ENCODE measurements around the gene HMGXB4. TPM values are rescaled to one million over a fixed set of nuclear protein-coding genes. Genes with fewer than 3 reads are reported as not detected.

HMGXB4 gene
- total RNA-seq, 4 donors from 2014 or later, result 12.4 to 19.9 (median 17.0) TPM

DNA sequence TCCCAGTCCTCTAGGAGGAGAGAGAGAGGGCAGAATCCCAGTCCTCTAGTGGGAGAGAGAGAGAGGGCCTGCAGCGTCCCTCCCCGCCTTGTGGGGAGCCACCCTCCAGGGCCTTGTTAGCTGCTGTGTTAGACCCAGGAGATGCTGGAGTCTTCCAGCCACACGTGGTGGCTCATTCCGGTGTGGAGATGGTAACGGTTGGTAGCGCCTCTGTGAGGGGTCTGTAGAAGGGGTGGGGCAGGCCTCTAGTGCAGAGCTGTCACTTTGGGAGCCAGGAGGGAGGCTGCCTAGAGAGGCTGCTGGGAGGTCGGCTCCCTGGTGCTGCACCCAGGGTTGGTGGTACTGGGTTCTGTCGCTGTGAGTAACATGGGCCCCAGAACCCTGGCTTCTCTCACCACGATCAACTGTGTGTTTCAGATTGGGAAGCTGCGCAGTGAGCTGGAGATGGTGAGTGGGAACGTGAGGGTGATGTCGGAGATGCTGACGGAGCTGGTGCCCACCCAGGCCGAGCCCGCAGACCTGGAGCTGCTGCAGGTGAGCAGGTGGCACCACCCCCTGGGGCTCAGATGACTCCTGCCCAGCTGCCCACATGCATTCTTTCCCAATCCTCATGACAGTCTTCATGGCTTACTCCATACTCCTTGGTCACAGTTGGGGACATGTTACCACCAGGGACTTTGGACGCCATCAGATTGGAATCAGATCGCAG, 69.7 kb downstream of the HMGXB4 start:
- 95% methylated on average over 16 of the region's 17 CpGs for WGBS
- intact Hi-C loops (cut with DNase I), result no loop called here

DNA sequence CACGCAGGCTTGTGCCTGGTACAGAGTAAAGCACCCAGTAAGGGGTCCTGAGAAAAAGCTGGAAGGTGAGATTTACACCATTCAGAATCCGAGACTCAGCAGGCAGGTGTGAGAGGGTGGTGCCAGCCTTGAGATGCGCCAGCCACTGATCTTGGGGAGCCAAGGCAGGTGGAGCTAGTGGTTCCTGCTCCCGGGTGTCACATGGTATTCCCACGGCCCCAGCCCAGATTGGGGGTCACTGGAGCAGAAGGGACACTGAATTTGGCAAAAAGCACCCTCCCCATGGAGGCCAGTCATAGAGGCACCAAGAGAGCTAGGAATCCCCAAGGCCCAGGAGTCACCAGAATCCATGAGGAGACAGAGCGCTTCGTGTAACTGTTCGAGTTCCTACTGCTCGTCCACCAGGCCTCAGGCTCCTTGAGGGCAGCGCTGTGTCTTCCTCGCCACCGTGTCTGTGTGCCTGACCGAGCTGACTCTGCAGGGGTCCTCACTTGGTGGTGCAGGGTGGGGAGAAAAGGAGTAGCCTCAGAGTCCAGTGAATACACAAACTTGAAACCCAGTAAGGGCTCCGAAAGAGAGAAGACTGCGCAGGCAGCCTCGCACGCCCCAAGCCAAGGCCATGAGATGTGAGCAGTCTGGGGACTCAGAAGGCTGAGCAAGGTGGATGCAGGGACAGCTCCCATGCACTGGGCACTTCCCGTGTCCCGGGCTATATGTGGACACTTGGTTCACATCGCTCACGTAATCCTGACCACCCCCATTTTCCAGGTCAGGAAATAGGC, 70.6 kb downstream of the HMGXB4 start:
- DNase-seq (ENCODE audit: extremely low spot score), result no peak
- Histone ChIP-seq H3K4me1 (peaks cover 11 to 21% (median 11%) of the 10 kb centered on the region in 4 donors), H3K36me3 (peaks cover 63 to 100% (median 92%) of the 10 kb centered on the region in 4 donors), H3K27ac (replicated peaks in 1 of 4) (no peak overlapping the region), H3K4me3 (no peak overlapping the region), H3K27me3 (no peaks in the 10 kb centered on the region), H3K9me3 (no peaks in the 10 kb centered on the region)
- 89% methylated on average over 21 of the region's 21 CpGs for WGBS
- TF ChIP-seq EP300 (IDR thresholded peaks at IDR 0.05), result no peak
- no peak for TF ChIP-seq POLR2AphosphoS5 (IDR thresholded peaks at IDR 0.05)
- no peak for TF ChIP-seq POLR2A (IDR thresholded peaks at IDR 0.05; ENCODE audit: low read depth)
- no peak for TF ChIP-seq CTCF (IDR thresholded peaks at IDR 0.05)
- intact Hi-C loops (cut with DNase I), result no loop called here

More for the DNA sequence above, 69.7 kb downstream of the HMGXB4 start:
- H3K27ac ChIP-seq (replicated peaks in 1 of 4), result no peak overlapping the region
- no peaks in the 10 kb centered on the region for H3K27me3 ChIP-seq
- TF ChIP-seq POLR2AphosphoS5 (IDR thresholded peaks at IDR 0.05) (no peak), CTCF (IDR thresholded peaks at IDR 0.05) (no peak)
- no peaks in the 10 kb centered on the region for H3K9me3 ChIP-seq
- H3K36me3 ChIP-seq, result peaks cover 67 to 100% (median 93%) of the 10 kb centered on the region in 4 donors
- peaks cover 11 to 22% (median 11%) of the 10 kb centered on the region in 4 donors for H3K4me1 ChIP-seq
- no peak overlapping the region for H3K4me3 ChIP-seq
- no peak for DNase-seq (ENCODE audit: extremely low spot score)

- H3K4me3 ChIP-seq, result no peak overlapping the region
- H3K27me3 ChIP-seq, result no peaks in the 10 kb centered on the region
- DNase-seq (ENCODE audit: extremely low spot score), result no peak
- TF ChIP-seq POLR2A (IDR thresholded peaks at IDR 0.05; ENCODE audit: low read depth) (no peak), CTCF (IDR thresholded peaks at IDR 0.05) (no peak), POLR2AphosphoS5 (IDR thresholded peaks at IDR 0.05) (no peak), EP300 (IDR thresholded peaks at IDR 0.05) (no peak)
- WGBS, result 75% methylated on average over 14 of the region's 15 CpGs
- peaks cover 63 to 100% (median 92%) of the 10 kb centered on the region in 4 donors for H3K36me3 ChIP-seq
- H3K27ac ChIP-seq (replicated peaks in 1 of 4), result no peak overlapping the region
- intact Hi-C loops (cut with DNase I), result no loop called here
- peaks cover 11 to 21% (median 11%) of the 10 kb centered on the region in 4 donors for H3K4me1 ChIP-seq
- no peaks in the 10 kb centered on the region for H3K9me3 ChIP-seq
Observed at GRCh38 chr22:35328472-35328885, 71.2 kb downstream of the HMGXB4 start.

DNA sequence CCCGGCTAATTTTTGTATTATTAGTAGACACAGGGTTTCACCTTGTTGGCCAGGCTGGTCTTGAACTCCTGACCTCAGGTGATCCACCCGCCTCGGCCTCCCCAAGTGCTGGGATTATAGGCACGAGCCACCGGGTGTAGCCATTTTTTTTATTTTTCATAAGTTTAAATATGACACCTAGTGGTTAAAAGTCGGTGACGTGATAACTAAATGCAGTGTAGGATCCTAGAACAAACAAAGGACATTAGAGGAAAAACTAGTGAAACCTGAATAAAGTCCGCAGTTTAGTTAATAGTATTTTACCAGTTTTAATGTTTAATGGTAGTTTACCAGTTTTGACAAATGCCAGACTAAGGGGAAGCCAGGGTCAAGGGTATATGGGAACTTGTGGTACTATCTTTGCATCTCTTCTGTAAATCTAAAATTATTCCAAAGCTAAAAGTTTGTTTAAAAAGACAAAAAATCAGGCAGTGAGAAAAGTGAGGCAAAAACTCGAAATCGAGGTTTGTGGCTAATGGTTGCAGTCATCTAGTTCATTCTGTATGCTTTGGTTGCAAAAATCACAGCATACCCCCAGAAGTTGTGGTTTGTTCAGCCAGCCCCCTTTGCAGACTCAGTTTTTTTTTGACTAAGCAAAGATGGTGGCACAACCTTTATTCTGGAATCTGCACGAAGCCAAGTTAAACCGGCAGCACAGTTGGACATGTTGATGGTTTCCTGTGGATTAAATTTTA, 72.0 kb downstream of the HMGXB4 start:
- H3K9me3 ChIP-seq, result no peaks in the 10 kb centered on the region
- H3K27ac ChIP-seq (replicated peaks in 1 of 4), result peak overlapping the region in 2 of 4 donors; percentile 66 to 77
- WGBS, result 84% methylated on average over 12 of the region's 12 CpGs
- no peak overlapping the region for H3K4me3 ChIP-seq
- no peak for DNase-seq (ENCODE audit: extremely low spot score)
- intact Hi-C loops (cut with DNase I), result no loop called here
- peaks cover 63 to 100% (median 92%) of the 10 kb centered on the region in 4 donors for H3K36me3 ChIP-seq
- no peak for TF ChIP-seq CTCF (IDR thresholded peaks at IDR 0.05)
- TF ChIP-seq POLR2A (IDR thresholded peaks at IDR 0.05; ENCODE audit: low read depth), result no peak
- TF ChIP-seq EP300 (IDR thresholded peaks at IDR 0.05), result no peak
- TF ChIP-seq POLR2AphosphoS5 (IDR thresholded peaks at IDR 0.05), result no peak
- no peaks in the 10 kb centered on the region for H3K27me3 ChIP-seq
- H3K4me1 ChIP-seq, result peaks cover 11 to 21% (median 11%) of the 10 kb centered on the region in 4 donors

Data from esophagus muscularis mucosa (tissue), 4 donors.